Mucosa of descending colon (tissue), 3 donors: ENCODE measurements around the gene UFC1. TPM values are rescaled to one million over a fixed set of nuclear protein-coding genes. Genes with fewer than 3 reads are reported as not detected.

Experiments
- ATAC-seq: fragments of 200-7000 bp; cut with Tn5 transposase; one replicate; pipeline ENCODE4 v1.9.1; 2020; ENCODE audit warnings: mild to moderate bottlenecking, moderate library complexity
- DNase-seq, 3 donors: peaks; one replicate each; pipeline ENCODE4 v3.0.0-alpha.2; 2020
- H3K36me3 ChIP-seq: fragments of 200-600 bp; one replicate; pipeline ENCODE4 v1.8.0; 2021; ENCODE audit warnings: low read depth, mild to moderate bottlenecking
- H3K4me1 ChIP-seq: fragments of 200-600 bp; one replicate; pipeline ENCODE4 v1.8.0; 2021; ENCODE audit warnings: low read depth, mild to moderate bottlenecking
- H3K4me3 ChIP-seq: fragments of 200-600 bp; one replicate; pipeline ENCODE4 v1.8.0; 2021; ENCODE audit warnings: mild to moderate bottlenecking
- H3K9me3 ChIP-seq: fragments of 200-600 bp; one replicate; pipeline ENCODE4 v1.8.0; 2021; ENCODE audit warnings: mild to moderate bottlenecking
- CTCF ChIP-seq: fragments of 200-600 bp; IDR thresholded peaks from one replicate; pipeline ENCODE4 v1.8.0; 2022; ENCODE audit warnings: antibody characterized with exemption, mild to moderate bottlenecking
- intact Hi-C, 2 donors: fragments of 100-400 bp; cut with DNase I in 1 of 2; cut with micrococcal nuclease in 1 of 2; formaldehyde crosslinking; loops; one replicate each; pipeline versions ENCODE4 v1.11.0 to v1.11.1; 2022; cut with DNase I, micrococcal nuclease
- total RNA-seq, 3 donors: library from RNA; stranded (reverse); fragmentation: NEBNext Ultra II Directional in 2 of 3; extraction: Animal tissue kit (Norgen Biotek cat#: 25700) in 2 of 3; gene quantifications; one replicate each; pipeline versions ENCODE4 v1.2.1 to v1.2.4, GENCODE V29; 2021 to 2023
- donor health status: DM: no; HTN: no; CAD: no; lungs with moderate emphysema.
- donor health status: DM: no; HTN: no; CAD: no.
- donor health status: DM: no; HTN: yes; CAD: no.

Gene UFC1
- total RNA-seq, 3 donors from 2014 or later = 88.6 to 114 (median 90.6) TPM

- no peak for TF ChIP-seq CTCF
- H3K4me1 ChIP-seq = no peaks in the 10 kb centered on the region
- no peaks in the 10 kb centered on the region for H3K9me3 ChIP-seq
- no peaks in the 10 kb centered on the region for H3K36me3 ChIP-seq
- H3K4me3 ChIP-seq = no peak overlapping the region
- intact Hi-C loops = loop anchor here in 1 of 2 donors (10.0 kb wide), 1 partner anchor 194 kb away; no protein-coding TSS in a partner anchor
- DNase-seq (peak in 1 of 3 donors; percentile 58), ATAC-seq (no peak)
Measured at GRCh38 chr1:161190962-161191521, 37.3 kb downstream of the UFC1 start.

- intact Hi-C loops = loop anchor here in 1 of 2 donors (10.0 kb wide), 1 partner anchor 193 kb away; no protein-coding TSS in a partner anchor
- peak in 1 of 3 donors; percentile 24 for DNase-seq
- no peak for TF ChIP-seq CTCF
- H3K4me3 ChIP-seq = no peak overlapping the region
- H3K9me3 ChIP-seq = no peaks in the 10 kb centered on the region
- H3K36me3 ChIP-seq = no peaks in the 10 kb centered on the region
- no peak for ATAC-seq
- H3K4me1 ChIP-seq = peaks cover 2% of the 10 kb centered on the region
Measured at GRCh38 chr1:161191971-161192370, 38.2 kb downstream of the UFC1 start.

GRCh38 chr1:161192476-161193465 lies 39.0 kb downstream of the UFC1 start:
- Histone ChIP-seq H3K36me3 (no peaks in the 10 kb centered on the region), H3K4me1 (peaks cover 2% of the 10 kb centered on the region), H3K4me3 (no peak overlapping the region), H3K9me3 (no peaks in the 10 kb centered on the region)
- ATAC-seq (peak; percentile 82), DNase-seq (peak in 2 of 3 donors; percentile 54 to 74)
- intact Hi-C loops = loop anchor here in 1 of 2 donors (10.0 kb wide), 1 partner anchor 192 kb away; no protein-coding TSS in a partner anchor
- peak; percentile 88 for TF ChIP-seq CTCF

- DNase-seq (peak in 1 of 3 donors; percentile 16), ATAC-seq (no peak)
- H3K4me1 ChIP-seq = peaks cover 2% of the 10 kb centered on the region
Measured at GRCh38 chr1:161193561-161194235, 39.9 kb downstream of the UFC1 start.

More at GRCh38 chr1:161193561-161194235, 39.9 kb downstream of the UFC1 start:
- no peaks in the 10 kb centered on the region for H3K9me3 ChIP-seq
- intact Hi-C loops = loop anchor here in 1 of 2 donors (10.0 kb wide), 1 partner anchor 191 kb away; no protein-coding TSS in a partner anchor
- TF ChIP-seq CTCF = no peak
- no peak overlapping the region for H3K4me3 ChIP-seq
- H3K36me3 ChIP-seq = no peaks in the 10 kb centered on the region
